ENCODE data around the gene C2CD5.

Gene C2CD5

DNA sequence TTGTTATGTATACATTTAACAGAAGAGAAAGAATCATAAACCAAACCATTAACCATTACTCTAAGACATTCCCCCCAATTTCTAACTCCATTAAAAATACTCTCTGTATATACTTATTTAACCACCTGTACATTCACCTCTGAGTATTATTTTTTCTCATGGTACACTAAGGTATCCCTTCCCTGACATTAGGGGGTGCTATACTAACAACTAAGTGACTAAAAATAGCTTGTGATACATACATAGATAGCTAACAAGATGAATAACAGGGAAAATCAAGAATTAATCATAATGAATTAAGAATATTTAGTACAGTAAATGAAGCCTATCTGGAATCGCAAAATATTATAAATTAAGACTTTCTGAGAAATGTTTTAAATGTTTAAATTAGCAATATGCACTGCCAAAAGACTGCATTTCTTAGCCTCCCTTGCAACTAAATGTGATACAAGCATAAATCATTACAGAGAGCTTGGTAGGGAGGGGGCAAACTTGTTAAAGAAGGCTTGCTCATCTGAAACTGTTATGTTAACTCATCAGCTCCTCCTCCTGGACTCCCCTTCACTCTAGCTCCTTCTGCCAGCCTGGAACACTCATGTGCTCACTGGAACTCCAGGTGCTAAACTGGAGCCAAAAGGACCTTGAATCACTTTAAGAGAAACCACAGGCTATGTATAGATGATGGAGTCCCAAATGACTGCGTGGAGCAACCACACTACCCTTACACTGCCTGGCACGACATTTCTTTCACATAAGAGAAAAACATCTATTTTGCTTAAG is 14.9 kb downstream of the C2CD5 start:
- Histone ChIP-seq H3K4me3 (ENCODE audit: low read length) (no peak overlapping the region), H3K4me2 (ENCODE audit: low read length) (no peak overlapping the region), H3K4me1 (ENCODE audit: low read length) (no peaks in the 10 kb centered on the region), H3K36me3 (replicated peaks; ENCODE audit: low read depth, low read length) (peaks cover 17% of the 10 kb centered on the region), H2AFZ (ENCODE audit: low read depth, low read length) (no peak overlapping the region), H3K27me3 (ENCODE audit: low read depth, low read length) (no peaks in the 10 kb centered on the region), H3K9me3 (ENCODE audit: insufficient read depth, low read length) (no peaks in the 10 kb centered on the region), H3K79me2 (ENCODE audit: low read length) (no peaks in the 10 kb centered on the region), H4K20me1 (ENCODE audit: insufficient read depth, low read length) (no peaks in the 10 kb centered on the region), H3K27ac (ENCODE audit: low read length) (no peak overlapping the region), H3K9ac (ENCODE audit: low read length) (no peak overlapping the region)
- TF ChIP-seq EZH2phosphoT487 (IDR thresholded peaks at IDR 0.05; ENCODE audit: low read depth) = no peak
- TF ChIP-seq, protein P1, sequence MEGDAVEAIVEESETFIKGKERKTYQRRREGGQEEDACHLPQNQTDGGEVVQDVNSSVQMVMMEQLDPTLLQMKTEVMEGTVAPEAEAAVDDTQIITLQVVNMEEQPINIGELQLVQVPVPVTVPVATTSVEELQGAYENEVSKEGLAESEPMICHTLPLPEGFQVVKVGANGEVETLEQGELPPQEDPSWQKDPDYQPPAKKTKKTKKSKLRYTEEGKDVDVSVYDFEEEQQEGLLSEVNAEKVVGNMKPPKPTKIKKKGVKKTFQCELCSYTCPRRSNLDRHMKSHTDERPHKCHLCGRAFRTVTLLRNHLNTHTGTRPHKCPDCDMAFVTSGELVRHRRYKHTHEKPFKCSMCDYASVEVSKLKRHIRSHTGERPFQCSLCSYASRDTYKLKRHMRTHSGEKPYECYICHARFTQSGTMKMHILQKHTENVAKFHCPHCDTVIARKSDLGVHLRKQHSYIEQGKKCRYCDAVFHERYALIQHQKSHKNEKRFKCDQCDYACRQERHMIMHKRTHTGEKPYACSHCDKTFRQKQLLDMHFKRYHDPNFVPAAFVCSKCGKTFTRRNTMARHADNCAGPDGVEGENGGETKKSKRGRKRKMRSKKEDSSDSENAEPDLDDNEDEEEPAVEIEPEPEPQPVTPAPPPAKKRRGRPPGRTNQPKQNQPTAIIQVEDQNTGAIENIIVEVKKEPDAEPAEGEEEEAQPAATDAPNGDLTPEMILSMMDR (IDR thresholded peaks at IDR 0.05; ENCODE audit: low read depth, low read length) = peak; percentile 73

DNA sequence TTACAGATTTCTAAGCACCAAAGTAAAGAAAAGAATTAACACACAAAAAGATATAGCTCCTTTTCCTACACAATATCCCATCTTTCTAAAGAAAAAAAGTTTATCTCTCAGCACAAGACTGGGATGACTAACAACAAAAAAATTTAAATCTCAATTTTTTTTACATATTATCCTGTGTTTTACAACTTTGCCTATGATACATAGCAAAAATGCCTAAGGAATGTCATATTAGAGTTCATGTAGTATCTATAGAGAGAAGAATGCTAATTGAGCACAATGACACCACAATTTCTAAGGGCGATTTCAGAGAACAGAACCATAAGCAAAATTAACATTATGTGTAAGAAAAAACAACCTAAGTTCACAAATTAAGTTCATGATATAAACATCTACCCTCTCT is 16.3 kb downstream of the C2CD5 start:
- H3K4me2 ChIP-seq (ENCODE audit: low read length) = no peak overlapping the region
- TF ChIP-seq, protein P1 (IDR thresholded peaks at IDR 0.05; ENCODE audit: low read depth, low read length) = no peak
- no peak for TF ChIP-seq EZH2phosphoT487 (IDR thresholded peaks at IDR 0.05; ENCODE audit: low read depth)
- H4K20me1 ChIP-seq (ENCODE audit: insufficient read depth, low read length) = no peaks in the 10 kb centered on the region
- H3K79me2 ChIP-seq (ENCODE audit: low read length) = no peaks in the 10 kb centered on the region
- H3K9ac ChIP-seq (ENCODE audit: low read length) = no peak overlapping the region
- no peak overlapping the region for H2AFZ ChIP-seq (ENCODE audit: low read depth, low read length)
- H3K27me3 ChIP-seq (ENCODE audit: low read depth, low read length) = no peaks in the 10 kb centered on the region
- H3K36me3 ChIP-seq (replicated peaks; ENCODE audit: low read depth, low read length) = peaks cover 17% of the 10 kb centered on the region
- no peaks in the 10 kb centered on the region for H3K4me1 ChIP-seq (ENCODE audit: low read length)
- no peak overlapping the region for H3K4me3 ChIP-seq (ENCODE audit: low read length)
- no peaks in the 10 kb centered on the region for H3K9me3 ChIP-seq (ENCODE audit: insufficient read depth, low read length)
- H3K27ac ChIP-seq (ENCODE audit: low read length) = no peak overlapping the region

DNA sequence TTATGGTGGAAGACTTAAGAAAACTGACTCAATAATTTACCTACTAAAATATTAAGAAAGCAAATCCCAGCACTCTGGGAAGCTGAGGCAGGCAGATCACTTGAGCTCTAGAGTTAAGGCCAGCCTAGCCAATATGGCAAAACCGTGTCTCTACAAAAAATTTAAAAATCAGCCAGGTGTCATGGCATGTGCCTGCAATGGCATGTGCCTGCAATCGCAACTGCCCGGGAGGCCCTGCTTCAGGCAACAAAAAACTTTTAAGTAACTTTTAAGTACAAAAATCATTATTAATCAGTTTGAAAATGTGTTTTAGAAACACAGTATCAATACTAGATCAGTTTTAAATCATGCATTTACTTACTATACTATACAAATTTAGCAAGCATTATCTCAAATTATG is 17.5 kb downstream of the C2CD5 start:
- Histone ChIP-seq H4K20me1 (ENCODE audit: insufficient read depth, low read length) (no peaks in the 10 kb centered on the region), H3K4me1 (ENCODE audit: low read length) (no peaks in the 10 kb centered on the region), H3K79me2 (ENCODE audit: low read length) (no peaks in the 10 kb centered on the region), H2AFZ (ENCODE audit: low read depth, low read length) (no peak overlapping the region), H3K9me3 (ENCODE audit: insufficient read depth, low read length) (no peaks in the 10 kb centered on the region), H3K4me3 (ENCODE audit: low read length) (no peak overlapping the region), H3K27ac (ENCODE audit: low read length) (no peak overlapping the region), H3K27me3 (ENCODE audit: low read depth, low read length) (no peaks in the 10 kb centered on the region), H3K36me3 (replicated peaks; ENCODE audit: low read depth, low read length) (peaks cover 11% of the 10 kb centered on the region), H3K9ac (ENCODE audit: low read length) (no peak overlapping the region), H3K4me2 (ENCODE audit: low read length) (no peak overlapping the region)
- TF ChIP-seq, protein P1 (IDR thresholded peaks at IDR 0.05; ENCODE audit: low read depth, low read length) = no peak
- no peak for TF ChIP-seq EZH2phosphoT487 (IDR thresholded peaks at IDR 0.05; ENCODE audit: low read depth)

DNA sequence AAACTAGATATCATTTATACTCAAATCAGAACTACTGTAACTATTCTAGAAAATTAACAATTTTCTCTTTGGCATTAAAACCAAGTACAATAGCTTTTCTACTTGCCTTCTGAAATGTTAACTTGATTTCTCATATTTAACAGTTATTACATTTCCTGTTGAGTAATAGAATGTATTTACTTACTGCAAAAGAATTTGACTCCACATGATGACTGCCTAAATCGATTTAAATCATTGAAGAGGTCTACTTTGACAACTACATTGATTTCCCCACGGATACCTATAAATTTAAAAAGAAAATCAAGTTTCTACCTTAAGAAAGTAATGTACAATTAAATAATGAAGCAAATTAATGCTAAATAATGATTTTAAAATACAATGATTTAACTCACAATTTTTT is 18.9 kb downstream of the C2CD5 start:
- no peak for TF ChIP-seq EZH2phosphoT487 (IDR thresholded peaks at IDR 0.05; ENCODE audit: low read depth)
- TF ChIP-seq, protein P1 (IDR thresholded peaks at IDR 0.05; ENCODE audit: low read depth, low read length) = no peak
- no peaks in the 10 kb centered on the region for H3K36me3 ChIP-seq (replicated peaks; ENCODE audit: low read depth, low read length)
- H3K9me3 ChIP-seq (ENCODE audit: insufficient read depth, low read length) = no peaks in the 10 kb centered on the region
- no peaks in the 10 kb centered on the region for H3K4me1 ChIP-seq (ENCODE audit: low read length)
- H3K79me2 ChIP-seq (ENCODE audit: low read length) = no peaks in the 10 kb centered on the region
- no peak overlapping the region for H3K27ac ChIP-seq (ENCODE audit: low read length)
- no peak overlapping the region for H3K4me3 ChIP-seq (ENCODE audit: low read length)
- H4K20me1 ChIP-seq (ENCODE audit: insufficient read depth, low read length) = no peaks in the 10 kb centered on the region
- H2AFZ ChIP-seq (ENCODE audit: low read depth, low read length) = no peak overlapping the region
- H3K9ac ChIP-seq (ENCODE audit: low read length) = no peak overlapping the region
- H3K27me3 ChIP-seq (ENCODE audit: low read depth, low read length) = no peaks in the 10 kb centered on the region
- no peak overlapping the region for H3K4me2 ChIP-seq (ENCODE audit: low read length)

Measured in OCI-LY3 (cell line).